Cardiac muscle cell (in vitro differentiated cells and primary cell): Measurements from ENCODE around the gene TPD52L1. TPM values are rescaled to one million over a fixed set of nuclear protein-coding genes. Genes with fewer than 3 reads are reported as not detected.

ENCODE experiments used
- DNase-seq, 2 donors: peaks; one replicate each; pipeline versions ENCODE4 v3.0.0 to v3.0.0-alpha.2; 2010 to 2017; ENCODE audit warnings: low read depth in 1 of 2, low spot score in 1 of 2
- H3K27ac ChIP-seq: fragments of 200-600 bp; sonication (generic); 2 replicates; pipeline ENCODE4 v1.5.1; 2016
- H3K27me3 ChIP-seq: fragments of 200-600 bp; sonication (generic); 2 replicates; pipeline ENCODE4 v1.6.0; 2016; ENCODE audit warnings: control low read depth
- H3K36me3 ChIP-seq: fragments of 200-600 bp; sonication (generic); 2 replicates; pipeline ENCODE4 v1.5.1; 2016; ENCODE audit warnings: control low read depth
- H3K4me1 ChIP-seq: fragments of 200-600 bp; sonication (generic); 2 replicates; pipeline ENCODE4 v1.8.1; 2017; ENCODE audit warnings: low read depth, mild to moderate bottlenecking, mixed run types
- H3K4me3 ChIP-seq: fragments of 200-600 bp; sonication (generic); 2 replicates; pipeline ENCODE4 v1.5.1; 2016; ENCODE audit warnings: mild to moderate bottlenecking
- H3K9me3 ChIP-seq: fragments of 200-600 bp; sonication (generic); 2 replicates; pipeline ENCODE4 v1.5.1; 2017; ENCODE audit warnings: low read depth, mild to moderate bottlenecking, control low read depth
- polyA plus RNA-seq: library from polyadenylated mRNA; unstranded; fragments of >200 nt; fragmentation: Nextera tagmentation; extraction: Ambion mirVana; gene quantifications from 2 replicates; pipeline ENCODE4 v1.2.1, GENCODE V29; 2016
- total RNA-seq: library from RNA; depleted of rRNA; stranded (reverse); fragments of >200 nt; gene quantifications from 2 replicates; pipeline ENCODE4 v1.2.3, GENCODE V29; 2016
- TF ChIP-seq, protein P1 (sequence below): IDR thresholded peaks from 2 replicates; pipeline ENCODE4 v1.5.1; 2012; ENCODE audit warnings: low read depth, mild to moderate bottlenecking, low read length

The TPD52L1 gene
- total and polyA plus RNA-seq, 2 experiments from 2014 or later, result 49.2 to 72.8 TPM

DNA sequence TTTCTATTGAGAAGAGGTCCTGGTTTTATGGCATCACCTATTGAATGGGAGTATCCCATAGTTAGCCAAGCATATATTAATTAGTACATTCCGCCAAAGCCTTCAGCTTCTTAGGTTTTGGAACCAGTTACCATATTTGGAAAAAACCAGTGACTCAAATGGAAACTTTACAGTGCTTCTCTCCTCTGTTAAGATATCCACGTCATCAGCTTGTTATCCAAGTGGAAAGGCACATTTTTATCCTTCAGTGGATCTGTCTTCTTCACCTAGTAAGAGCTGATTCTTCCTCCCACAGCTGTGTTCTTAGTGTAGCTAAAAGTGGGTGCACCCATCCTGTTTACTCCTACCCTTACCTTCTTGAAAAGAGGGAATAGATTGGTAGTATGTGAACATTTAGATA is 34.5 kb downstream of the TPD52L1 start:
- Histone ChIP-seq H3K36me3 (no peaks in the 10 kb centered on the region), H3K27me3 (no peaks in the 10 kb centered on the region), H3K4me3 (no peak overlapping the region), H3K27ac (peak overlapping the region; percentile 61), H3K9me3 (no peaks in the 10 kb centered on the region), H3K4me1 (peaks cover 23% of the 10 kb centered on the region)
- TF ChIP-seq, protein P1, sequence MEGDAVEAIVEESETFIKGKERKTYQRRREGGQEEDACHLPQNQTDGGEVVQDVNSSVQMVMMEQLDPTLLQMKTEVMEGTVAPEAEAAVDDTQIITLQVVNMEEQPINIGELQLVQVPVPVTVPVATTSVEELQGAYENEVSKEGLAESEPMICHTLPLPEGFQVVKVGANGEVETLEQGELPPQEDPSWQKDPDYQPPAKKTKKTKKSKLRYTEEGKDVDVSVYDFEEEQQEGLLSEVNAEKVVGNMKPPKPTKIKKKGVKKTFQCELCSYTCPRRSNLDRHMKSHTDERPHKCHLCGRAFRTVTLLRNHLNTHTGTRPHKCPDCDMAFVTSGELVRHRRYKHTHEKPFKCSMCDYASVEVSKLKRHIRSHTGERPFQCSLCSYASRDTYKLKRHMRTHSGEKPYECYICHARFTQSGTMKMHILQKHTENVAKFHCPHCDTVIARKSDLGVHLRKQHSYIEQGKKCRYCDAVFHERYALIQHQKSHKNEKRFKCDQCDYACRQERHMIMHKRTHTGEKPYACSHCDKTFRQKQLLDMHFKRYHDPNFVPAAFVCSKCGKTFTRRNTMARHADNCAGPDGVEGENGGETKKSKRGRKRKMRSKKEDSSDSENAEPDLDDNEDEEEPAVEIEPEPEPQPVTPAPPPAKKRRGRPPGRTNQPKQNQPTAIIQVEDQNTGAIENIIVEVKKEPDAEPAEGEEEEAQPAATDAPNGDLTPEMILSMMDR, result no peak
- peak in 1 of 2 donors; percentile 63 for DNase-seq

DNA sequence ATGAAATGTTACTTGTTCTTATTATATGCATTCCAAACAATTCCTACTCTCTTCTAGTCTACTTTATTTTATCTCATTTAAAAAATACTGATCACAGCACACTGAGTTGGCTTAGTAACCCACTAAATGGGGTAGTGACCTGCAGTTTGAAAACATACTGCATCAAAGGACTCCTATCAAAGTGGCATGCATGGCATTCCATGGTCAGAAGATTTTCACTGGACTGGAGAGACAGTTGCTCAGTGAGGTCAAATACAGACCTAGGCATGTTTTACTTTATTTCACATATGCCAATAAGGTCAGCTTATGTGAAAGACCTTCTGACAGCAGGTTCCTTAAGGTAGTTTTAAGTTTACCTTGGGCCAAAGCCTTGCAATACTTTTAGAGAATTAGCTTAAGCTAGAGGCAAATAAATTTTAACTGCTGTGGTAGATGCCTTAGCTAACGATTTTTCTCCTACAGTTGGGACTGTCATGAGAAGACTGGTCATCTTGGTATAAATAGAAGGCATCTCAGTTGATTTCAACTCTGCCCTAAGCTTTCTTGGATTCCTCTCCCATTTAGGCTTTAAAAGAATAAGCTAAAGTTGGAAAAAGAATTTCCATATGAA is 35.1 kb downstream of the TPD52L1 start:
- TF ChIP-seq, protein P1, result no peak
- H3K4me3 ChIP-seq, result no peak overlapping the region
- peak in 1 of 2 donors; percentile 51 for DNase-seq
- H3K9me3 ChIP-seq, result no peaks in the 10 kb centered on the region
- peaks cover 23% of the 10 kb centered on the region for H3K4me1 ChIP-seq
- no peaks in the 10 kb centered on the region for H3K27me3 ChIP-seq
- H3K27ac ChIP-seq, result peak overlapping the region; percentile 61
- H3K36me3 ChIP-seq, result no peaks in the 10 kb centered on the region

DNA sequence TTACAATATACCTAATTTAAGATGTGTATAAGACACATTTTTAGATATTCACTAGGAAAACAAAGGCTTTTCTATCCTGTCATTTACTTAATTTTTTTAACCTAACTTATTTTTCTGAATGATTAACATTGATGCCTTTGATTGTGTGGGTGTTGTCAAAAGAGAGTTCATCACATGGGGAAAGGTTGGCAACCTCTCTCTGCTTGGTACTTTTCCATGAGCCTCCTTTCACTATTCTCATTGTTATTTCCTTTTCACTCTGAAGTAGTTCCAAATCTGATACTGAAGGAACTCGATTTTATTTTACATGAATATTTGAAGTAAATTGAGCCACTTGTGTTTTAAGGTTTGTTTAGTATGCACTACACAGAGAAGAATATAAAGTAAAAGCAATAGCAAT is 35.9 kb downstream of the TPD52L1 start:
- Histone ChIP-seq H3K27ac (peak overlapping the region; percentile 61), H3K9me3 (no peaks in the 10 kb centered on the region), H3K27me3 (no peaks in the 10 kb centered on the region), H3K4me1 (peaks cover 17% of the 10 kb centered on the region), H3K36me3 (no peaks in the 10 kb centered on the region), H3K4me3 (no peak overlapping the region)
- TF ChIP-seq, protein P1, result no peak
- DNase-seq, result no peak

DNA sequence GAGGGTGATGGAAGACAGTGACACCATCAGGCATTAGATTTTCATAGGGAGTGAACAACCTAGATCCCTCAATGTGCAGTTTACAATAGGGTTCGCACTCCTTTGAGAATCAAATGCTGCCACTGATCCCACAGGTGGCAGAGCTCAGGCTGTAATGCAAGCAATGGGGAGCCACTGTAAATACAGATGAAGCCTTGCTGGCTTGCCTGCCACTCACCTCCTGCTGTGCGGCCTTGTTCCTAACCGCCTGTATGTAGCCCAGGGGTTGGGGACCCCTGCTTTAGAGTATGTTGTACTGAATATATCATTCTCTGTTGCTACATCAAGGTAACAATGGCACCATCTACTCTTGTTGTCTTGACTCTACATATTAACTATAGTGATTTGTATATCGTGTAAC is 37.1 kb downstream of the TPD52L1 start:
- TF ChIP-seq, protein P1, result no peak

DNA sequence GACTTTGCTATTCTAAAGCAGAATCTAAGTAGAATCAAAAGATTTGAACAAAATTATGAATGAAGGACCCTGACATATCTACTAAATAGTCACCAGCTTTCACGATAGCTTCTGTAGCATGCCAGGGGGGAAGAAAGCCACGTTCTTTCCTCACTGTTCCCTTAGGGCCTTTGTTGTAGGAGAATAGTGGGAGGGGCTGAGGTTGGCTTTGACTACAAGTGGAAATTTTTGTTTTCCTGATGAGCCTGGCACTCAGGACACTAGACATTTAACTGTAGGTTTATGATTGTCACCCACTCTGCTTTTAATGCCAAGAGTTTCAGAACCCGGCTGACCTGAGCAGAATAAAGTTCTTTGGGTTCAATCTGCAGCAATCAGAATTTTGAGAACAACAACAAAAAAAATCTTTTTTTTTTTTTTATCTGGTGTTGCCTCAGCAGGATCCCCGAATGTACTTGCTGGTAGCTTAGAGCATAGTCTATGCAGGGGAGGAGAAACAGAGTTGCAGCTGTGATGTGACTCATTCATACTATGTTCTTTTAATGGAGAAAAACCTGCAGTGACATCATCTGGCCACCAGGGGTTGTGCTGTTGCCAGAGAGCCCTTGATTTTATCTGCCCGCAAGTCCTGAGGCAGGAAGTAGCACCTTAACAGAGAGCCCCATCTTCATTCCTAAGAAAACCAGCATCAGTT is 38.5 kb downstream of the TPD52L1 start:
- TF ChIP-seq, protein P1, result peak; percentile 74
- H3K4me1 ChIP-seq, result peaks cover 36% of the 10 kb centered on the region
- no peaks in the 10 kb centered on the region for H3K36me3 ChIP-seq
- no peak overlapping the region for H3K4me3 ChIP-seq
- DNase-seq, result peak; percentile 42 to 91
- no peaks in the 10 kb centered on the region for H3K27me3 ChIP-seq
- no peak overlapping the region for H3K27ac ChIP-seq
- no peaks in the 10 kb centered on the region for H3K9me3 ChIP-seq

More for the DNA sequence above, 37.1 kb downstream of the TPD52L1 start:
- no peaks in the 10 kb centered on the region for H3K36me3 ChIP-seq
- DNase-seq, result no peak
- H3K27me3 ChIP-seq, result no peaks in the 10 kb centered on the region
- no peaks in the 10 kb centered on the region for H3K9me3 ChIP-seq
- no peak overlapping the region for H3K4me3 ChIP-seq
- no peak overlapping the region for H3K27ac ChIP-seq
- peaks cover 25% of the 10 kb centered on the region for H3K4me1 ChIP-seq
